GM19455 (cell line): ENCODE measurements around the gene ASGR1.
"Not testable (repeated sequence)": the region's sequence is repeated elsewhere in the genome, so short reads cannot be mapped to it uniquely, and the experiment has no call there.

Source experiments
- ATAC-seq: cut with Tn5 transposase; IDR thresholded peaks from one replicate; pipeline ENCODE4 v1.9.1; 2021; ENCODE audit not compliant: unreplicated experiment

ASGR1 gene

GRCh38 chr17:7191069-7191468, 11.9 kb upstream of the ASGR1 start:
- ATAC-seq: no peak

- ATAC-seq: no peak
Observed at GRCh38 chr17:7190276-7190917, 11.2 kb upstream of the ASGR1 start.

GRCh38 chr17:7186241-7186640, 7.1 kb upstream of the ASGR1 start:
- no peak for ATAC-seq

GRCh38 chr17:7184647-7185046, 5.5 kb upstream of the ASGR1 start:
- ATAC-seq: no peak

GRCh38 chr17:7184091-7184488, 4.9 kb upstream of the ASGR1 start:
- no peak for ATAC-seq

- no peak for ATAC-seq
Observed at GRCh38 chr17:7183433-7184090, 4.4 kb upstream of the ASGR1 start.

- ATAC-seq: not testable (repeated sequence)
Observed at GRCh38 chr17:7182101-7182500, 2.9 kb upstream of the ASGR1 start.

GRCh38 chr17:7178973-7179316, 225 bp downstream of the ASGR1 start:
- no peak for ATAC-seq

GRCh38 chr17:7177954-7178477, 1.2 kb downstream of the ASGR1 start:
- no peak for ATAC-seq

- no peak for ATAC-seq
Observed at GRCh38 chr17:7177191-7177953, 1.8 kb downstream of the ASGR1 start.

- ATAC-seq: no peak
Observed at GRCh38 chr17:7176841-7177190, 2.4 kb downstream of the ASGR1 start.

GRCh38 chr17:7176107-7176840, 2.9 kb downstream of the ASGR1 start:
- no peak for ATAC-seq

GRCh38 chr17:7175330-7175733, 3.8 kb downstream of the ASGR1 start:
- ATAC-seq: no peak

GRCh38 chr17:7174603-7175326, 4.4 kb downstream of the ASGR1 start:
- ATAC-seq: no peak

GRCh38 chr17:7173687-7174602, 5.2 kb downstream of the ASGR1 start:
- ATAC-seq: no peak

GRCh38 chr17:7172522-7173191, 6.5 kb downstream of the ASGR1 start:
- not testable (repeated sequence) for ATAC-seq

- not testable (repeated sequence) for ATAC-seq
Observed at GRCh38 chr17:7169565-7169908, 9.6 kb downstream of the ASGR1 start.

GRCh38 chr17:7168841-7169564, 10.2 kb downstream of the ASGR1 start:
- not testable (repeated sequence) for ATAC-seq

GRCh38 chr17:7167832-7168231, 11.3 kb downstream of the ASGR1 start:
- no peak for ATAC-seq
